ENCODE results near the gene MKNK2.
"Not testable (repeated sequence)": the region's sequence is repeated elsewhere in the genome, so short reads cannot be mapped to it uniquely, and the experiment has no call there.

MKNK2 gene

GRCh38 chr19:2042485-2043250, 8.4 kb downstream of the MKNK2 start:
- DNase-seq, result no peak

DNA sequence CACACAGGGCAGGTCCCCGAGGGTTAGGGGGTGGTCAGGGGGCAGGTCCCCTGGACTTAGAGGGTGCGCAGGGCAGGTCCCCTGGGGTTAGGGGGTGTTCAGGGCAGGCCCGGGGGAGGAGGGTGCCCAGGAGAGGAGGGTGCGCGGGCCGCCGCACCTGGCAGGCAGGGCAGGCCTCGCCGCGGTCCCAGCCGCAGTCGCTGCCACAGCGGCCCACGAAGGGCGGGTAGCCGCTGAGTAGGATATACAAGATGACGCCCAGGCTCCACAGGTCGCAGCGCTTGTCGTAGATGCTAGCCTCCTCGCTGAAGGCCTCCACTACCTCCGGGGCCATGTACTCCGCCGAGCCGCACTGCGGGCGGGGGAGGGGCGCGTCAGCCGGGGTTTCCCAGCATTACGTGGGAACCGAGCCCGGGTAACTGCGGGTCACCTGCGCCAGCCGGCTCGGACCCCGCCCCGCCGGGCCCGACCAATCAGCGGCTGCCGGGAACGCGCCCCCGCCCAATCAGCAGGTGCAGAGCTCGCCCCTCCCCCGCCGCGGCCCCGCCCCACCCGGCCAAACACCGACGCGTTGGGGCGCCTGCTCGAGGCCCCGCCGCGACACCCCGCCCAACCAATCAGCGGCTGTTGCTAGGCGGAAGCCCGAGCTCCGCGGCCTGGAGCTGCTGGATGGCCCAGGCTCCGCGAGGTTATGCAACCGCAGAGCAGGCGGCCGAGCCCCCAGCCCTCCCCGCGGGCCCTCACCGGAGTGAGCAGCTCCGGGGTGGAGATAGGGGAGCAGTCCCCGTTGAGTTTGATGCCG, 9.2 kb downstream of the MKNK2 start:
- DNase-seq, result peak; percentile 99

- no peak for DNase-seq
Measured at GRCh38 chr19:2041433-2041682, 9.7 kb downstream of the MKNK2 start.

DNA sequence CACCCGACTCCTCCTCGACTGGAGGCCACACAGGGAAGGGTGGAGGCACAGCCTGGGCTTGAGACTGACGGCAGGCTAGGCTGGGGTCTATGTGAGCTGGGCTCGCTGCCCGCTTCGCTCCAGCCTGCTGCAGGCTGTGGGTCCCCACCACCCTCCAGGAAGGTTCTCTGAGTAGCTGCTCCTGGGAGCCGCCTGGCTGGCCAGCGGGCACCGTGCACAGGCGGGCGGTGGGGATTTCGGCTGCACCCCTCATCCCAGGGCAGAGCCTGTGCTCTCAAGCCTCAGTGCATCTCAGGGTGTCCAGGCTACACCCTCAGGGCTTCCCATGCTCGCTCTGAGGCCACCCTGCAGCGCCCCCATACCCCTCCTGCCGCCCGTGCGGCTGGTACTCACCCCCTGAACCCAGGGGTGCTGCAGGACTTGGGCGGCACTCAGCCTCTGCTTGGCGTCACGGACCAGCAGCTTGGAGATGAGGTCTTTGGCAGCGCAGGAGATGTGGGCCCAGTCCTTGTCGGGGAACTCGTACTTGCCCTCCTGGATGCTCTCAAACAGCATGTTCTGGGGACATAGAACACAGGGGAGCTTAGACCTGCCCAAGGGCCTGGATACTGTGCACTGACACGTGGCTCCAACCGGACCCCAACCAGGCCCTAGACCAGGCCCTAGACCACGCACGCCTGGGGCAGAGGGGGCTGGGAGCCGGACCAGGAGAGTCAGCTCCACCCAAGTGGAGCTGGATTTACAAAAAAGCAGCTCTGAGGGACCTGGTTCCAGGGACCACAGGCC, 10.2 kb downstream of the MKNK2 start:
- DNase-seq, result no peak

DNA sequence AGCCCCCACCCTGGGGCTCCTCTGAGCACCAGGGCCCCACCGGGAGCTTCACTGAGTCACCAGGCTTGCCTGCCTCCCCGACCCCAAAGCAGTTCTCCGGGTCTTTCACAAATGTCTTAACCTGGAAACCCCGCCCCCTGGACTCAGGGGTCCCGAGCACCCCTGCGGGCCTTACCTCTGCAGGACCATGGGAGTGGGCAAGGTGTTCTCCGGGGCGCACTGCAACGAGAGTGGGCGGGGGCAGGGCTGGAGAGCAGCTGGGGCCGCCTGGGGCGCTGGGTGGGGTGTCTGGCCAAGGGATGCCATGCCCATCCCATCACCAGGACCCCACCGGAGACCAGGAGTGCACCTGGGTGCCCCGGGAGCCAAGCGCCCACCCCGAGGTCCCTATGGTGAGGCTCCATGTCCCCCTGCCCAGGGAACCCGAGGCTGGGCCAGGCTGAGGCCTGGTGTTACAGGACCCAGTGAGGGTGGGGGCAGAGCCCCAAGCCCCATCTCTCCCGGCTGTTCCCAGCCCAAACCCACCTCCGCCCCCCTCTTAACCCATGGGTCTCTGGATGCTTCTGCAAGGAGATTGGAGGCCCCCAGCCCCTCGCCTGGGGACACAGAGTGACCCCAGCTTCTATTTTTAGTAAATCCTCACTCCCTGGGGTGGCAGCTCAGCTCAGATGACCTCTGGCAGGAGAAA, 10.9 kb downstream of the MKNK2 start:
- no peak for DNase-seq

- no peak for DNase-seq
Measured at GRCh38 chr19:2039089-2039958, 11.7 kb downstream of the MKNK2 start.

DNA sequence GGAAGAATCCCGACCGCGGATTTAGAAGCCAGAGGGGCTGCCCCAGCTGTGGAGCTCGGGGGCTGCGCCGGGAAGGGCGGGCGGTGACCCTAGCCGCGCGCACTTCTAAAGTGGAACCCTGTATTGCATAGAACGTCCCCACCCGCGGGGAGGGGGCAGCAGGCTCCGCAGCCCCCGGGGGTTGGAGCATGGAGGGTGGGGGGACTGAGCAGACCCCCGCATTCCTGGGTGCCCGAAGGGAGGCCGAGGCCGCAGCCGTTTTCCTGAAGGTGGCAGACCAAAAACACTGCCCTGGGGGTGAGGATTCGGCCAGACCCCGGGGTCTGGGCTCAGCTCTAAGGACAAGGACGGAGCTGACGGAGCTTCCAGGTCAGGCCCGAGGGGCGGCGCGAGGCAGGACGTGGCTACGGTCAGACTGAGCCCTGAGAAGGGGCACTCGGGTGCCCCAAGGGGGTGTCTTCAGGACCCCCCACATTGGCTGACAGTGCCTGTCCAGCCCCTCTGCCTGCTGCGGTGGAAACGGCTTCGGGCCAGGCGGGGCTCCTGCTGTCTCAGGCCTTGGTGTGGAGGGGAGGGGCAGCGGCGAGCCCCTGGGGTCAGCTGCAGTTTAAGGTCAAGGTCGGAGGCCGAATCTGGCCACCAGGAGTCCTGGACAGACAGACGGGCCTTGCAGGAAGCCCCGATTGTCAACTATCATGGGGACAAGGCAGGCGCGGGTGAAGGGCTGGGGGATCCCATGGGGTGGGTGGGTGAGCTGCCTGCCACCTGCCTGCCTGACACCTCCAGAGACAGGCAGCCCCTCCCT, 12.6 kb downstream of the MKNK2 start:
- DNase-seq, result no peak

DNA sequence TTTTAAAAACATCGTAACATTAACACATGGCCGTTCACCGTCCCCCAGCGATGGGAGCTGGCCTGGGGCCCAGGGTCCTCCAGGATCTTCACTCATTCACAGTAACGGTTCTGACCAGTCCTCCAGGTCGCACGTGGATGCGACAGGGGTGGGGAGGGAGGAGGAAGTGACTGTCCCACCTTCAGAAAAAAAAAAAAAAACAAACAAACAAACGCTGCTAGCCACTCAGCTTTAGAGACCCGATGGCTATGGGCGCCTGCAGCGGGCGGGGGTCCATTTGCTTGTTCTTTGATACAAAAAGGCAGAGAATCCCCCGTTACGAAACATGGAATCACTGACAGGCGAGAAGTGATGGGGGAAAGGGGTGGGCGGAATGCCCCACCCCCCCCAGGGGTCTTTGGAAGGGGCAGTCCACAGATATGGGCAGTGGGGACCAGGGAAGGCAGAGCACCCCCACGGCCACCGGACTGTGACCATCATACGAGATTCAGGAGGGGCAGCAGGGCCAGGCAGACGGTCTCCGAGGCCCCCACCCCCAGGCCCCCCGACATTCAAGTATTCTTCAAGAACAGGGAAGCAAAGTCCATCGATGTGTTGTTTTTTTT, 13.3 kb downstream of the MKNK2 start:
- no peak for DNase-seq

GRCh38 chr19:2036424-2036823, 14.6 kb downstream of the MKNK2 start:
- no peak for DNase-seq

DNA sequence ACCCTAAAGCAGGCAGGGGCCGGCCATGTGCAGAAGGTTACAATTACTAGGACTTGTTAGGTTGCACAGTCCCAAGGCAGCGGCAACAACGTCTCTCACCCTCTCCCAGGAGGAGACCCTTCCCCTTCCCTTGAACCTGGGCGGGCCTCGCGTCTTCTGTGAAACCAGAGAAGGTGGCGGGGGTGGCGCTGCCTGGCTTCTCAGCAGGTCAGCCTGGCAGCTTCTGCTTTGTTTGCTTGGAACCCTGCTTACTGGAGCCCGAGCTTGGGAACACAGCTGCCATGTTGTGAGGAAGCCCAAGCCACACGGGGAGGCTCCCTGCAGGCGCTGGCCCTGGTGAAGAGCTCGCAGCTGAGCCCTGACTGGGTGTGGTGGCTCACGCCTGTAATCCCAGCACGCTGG, 15.5 kb downstream of the MKNK2 start:
- DNase-seq, result no peak

- peak; percentile 62 to 67 for DNase-seq
Measured at GRCh38 chr19:2034729-2035589, 16.1 kb downstream of the MKNK2 start.

DNA sequence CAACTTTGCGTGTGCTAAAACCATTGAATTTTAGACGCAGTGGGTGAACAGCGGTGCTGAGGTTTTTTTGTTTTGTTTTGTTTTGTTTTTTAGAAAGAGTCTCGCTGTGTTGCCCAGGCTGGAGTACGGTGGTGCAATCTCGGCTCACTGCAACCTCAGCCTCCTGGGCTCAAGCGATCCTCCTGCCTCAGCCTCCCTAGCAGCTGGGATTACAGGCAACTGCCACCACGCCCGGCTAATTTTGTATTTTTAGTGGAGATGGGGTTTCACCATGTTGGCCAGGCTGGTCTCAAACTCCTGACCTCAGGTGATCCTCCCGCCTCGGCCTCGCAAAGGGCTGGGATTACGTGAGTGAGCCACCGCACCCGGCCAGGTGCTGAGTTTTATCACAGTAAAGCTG, 16.8 kb downstream of the MKNK2 start:
- DNase-seq, result not testable (repeated sequence)

DNA sequence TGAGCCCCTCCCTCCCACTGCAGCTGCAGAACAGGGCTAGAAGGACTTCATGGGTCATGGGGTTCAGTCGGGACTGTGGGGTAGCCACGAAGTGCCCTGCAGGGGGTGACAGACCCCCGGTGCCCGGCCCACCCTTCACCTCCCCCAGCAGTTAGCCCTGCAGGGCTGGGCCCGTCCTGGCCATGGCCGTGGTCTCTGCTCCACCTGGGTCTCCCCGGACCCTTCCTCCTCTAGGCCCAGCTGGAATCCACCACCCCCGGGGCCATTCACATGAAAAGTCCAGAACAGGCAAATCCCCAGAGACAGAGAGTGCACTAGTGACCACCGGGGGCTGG, 17.3 kb downstream of the MKNK2 start:
- no peak for DNase-seq

GRCh38 chr19:2033115-2033824, 17.8 kb downstream of the MKNK2 start:
- no peak for DNase-seq

- peak in 1 of 2 donors; percentile 37 for DNase-seq
Measured at GRCh38 chr19:2032296-2032941, 18.6 kb downstream of the MKNK2 start.

DNA sequence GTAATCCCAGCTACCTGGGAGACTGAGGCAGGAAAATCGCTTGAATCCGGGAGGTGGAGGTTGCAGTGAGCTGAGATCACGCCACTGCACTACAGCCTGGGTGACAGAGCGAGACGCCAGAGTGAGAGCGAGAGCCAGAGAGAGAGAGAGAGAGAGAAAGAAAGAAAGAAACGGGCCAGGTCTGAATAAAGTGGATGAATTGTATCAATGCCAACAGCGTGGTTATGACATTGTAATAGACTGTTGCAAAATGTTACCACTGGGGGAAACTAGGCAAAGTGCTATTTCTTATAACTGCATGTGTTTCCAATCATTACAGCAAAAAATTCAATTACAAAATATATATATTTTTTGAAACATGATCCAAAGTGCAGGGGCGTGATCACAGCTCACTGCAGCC, 23.7 kb downstream of the MKNK2 start:
- no peak for DNase-seq

DNA sequence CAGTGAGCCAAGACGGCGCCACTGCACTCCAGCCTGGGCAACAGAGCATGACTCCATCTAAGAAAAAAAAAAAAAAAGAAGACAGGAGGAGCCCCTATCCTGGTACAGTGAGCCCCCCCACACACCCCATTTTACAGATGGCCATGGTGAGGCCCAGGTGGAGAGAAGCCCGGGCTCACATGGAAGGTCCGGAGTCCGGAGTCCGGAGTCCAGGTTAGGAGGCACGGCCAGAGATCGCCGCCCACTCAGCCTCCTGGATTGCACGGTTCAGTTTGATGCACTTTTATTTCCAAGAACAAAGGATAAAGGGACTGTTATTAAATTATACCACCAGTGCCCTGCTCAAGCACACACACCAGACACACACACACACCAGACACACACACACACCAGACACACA, 24.3 kb downstream of the MKNK2 start:
- no peak for DNase-seq

DNA sequence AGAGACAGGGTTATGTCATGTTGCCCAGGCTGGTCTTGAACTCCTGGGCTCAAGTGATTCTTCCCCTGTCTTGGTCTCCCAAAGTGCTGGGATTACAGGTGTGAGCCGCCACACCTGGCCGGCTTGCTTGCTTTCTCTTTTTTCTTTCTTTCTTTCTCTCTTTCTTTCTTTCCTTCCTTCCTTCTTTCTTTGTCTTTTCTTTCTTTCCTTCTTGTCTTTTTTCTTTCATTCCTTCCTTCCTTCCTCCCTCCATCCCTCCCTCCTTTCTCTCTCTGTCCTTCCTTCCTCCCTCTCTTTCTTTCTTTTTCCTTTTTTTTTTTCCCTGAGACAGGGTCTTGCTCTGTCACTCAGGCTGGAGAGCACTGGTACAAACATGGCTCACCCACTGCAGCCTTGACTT, 28.8 kb downstream of the MKNK2 start:
- DNase-seq, result no peak
